ENCODE measurements around the gene MACO1.

The MACO1 gene

GRCh38 chr1:25523542-25523941, 92.8 kb downstream of the MACO1 start:
- H3K9ac ChIP-seq = no peak overlapping the region
- peaks cover 47% of the 10 kb centered on the region for H3K4me1 ChIP-seq
- H4K20me1 ChIP-seq = no peaks in the 10 kb centered on the region
- H3K9me3 ChIP-seq = no peaks in the 10 kb centered on the region
- H3K4me3 ChIP-seq = no peak overlapping the region
- no peak overlapping the region for H3K4me2 ChIP-seq
- no peaks in the 10 kb centered on the region for H3K36me3 ChIP-seq
- no peaks in the 10 kb centered on the region for H3K27me3 ChIP-seq
- no peak overlapping the region for H3K27ac ChIP-seq
- TF ChIP-seq Cebpa-rat (IDR thresholded peaks at IDR 0.05) = no peak

- Histone ChIP-seq H3K27me3 (no peaks in the 10 kb centered on the region), H3K4me2 (no peak overlapping the region), H3K9ac (no peak overlapping the region), H4K20me1 (no peaks in the 10 kb centered on the region), H3K36me3 (no peaks in the 10 kb centered on the region), H3K4me3 (no peak overlapping the region), H3K9me3 (no peaks in the 10 kb centered on the region), H3K27ac (no peak overlapping the region), H3K4me1 (peaks cover 53% of the 10 kb centered on the region)
- no peak for TF ChIP-seq Cebpa-rat (IDR thresholded peaks at IDR 0.05)
These were observed 94.1 kb downstream of the MACO1 start for GRCh38 chr1:25524568-25525360.

- Histone ChIP-seq H3K27me3 (no peaks in the 10 kb centered on the region), H3K4me3 (no peak overlapping the region), H4K20me1 (no peaks in the 10 kb centered on the region), H3K9me3 (no peaks in the 10 kb centered on the region), H3K36me3 (no peaks in the 10 kb centered on the region), H3K4me2 (no peak overlapping the region), H3K27ac (no peak overlapping the region), H3K9ac (no peak overlapping the region), H3K4me1 (peaks cover 52% of the 10 kb centered on the region)
- no peak for TF ChIP-seq Cebpa-rat (IDR thresholded peaks at IDR 0.05)
These were observed 94.6 kb downstream of the MACO1 start for GRCh38 chr1:25525361-25525688.

GRCh38 chr1:25526753-25527152, 96.1 kb downstream of the MACO1 start:
- H3K9me3 ChIP-seq = no peaks in the 10 kb centered on the region
- H3K27ac ChIP-seq = no peak overlapping the region
- H3K4me3 ChIP-seq = no peak overlapping the region
- no peak overlapping the region for H3K9ac ChIP-seq
- TF ChIP-seq Cebpa-rat (IDR thresholded peaks at IDR 0.05) = no peak
- H3K4me1 ChIP-seq = peaks cover 44% of the 10 kb centered on the region
- no peaks in the 10 kb centered on the region for H4K20me1 ChIP-seq
- H3K36me3 ChIP-seq = no peaks in the 10 kb centered on the region
- H3K4me2 ChIP-seq = no peak overlapping the region
- no peaks in the 10 kb centered on the region for H3K27me3 ChIP-seq

GRCh38 chr1:25527226-25527846, 96.6 kb downstream of the MACO1 start:
- Histone ChIP-seq H3K4me2 (no peak overlapping the region), H3K4me3 (no peak overlapping the region), H3K9ac (no peak overlapping the region), H3K27me3 (no peaks in the 10 kb centered on the region), H3K9me3 (no peaks in the 10 kb centered on the region), H3K36me3 (no peaks in the 10 kb centered on the region), H3K27ac (no peak overlapping the region), H4K20me1 (no peaks in the 10 kb centered on the region), H3K4me1 (peaks cover 38% of the 10 kb centered on the region)
- no peak for TF ChIP-seq Cebpa-rat (IDR thresholded peaks at IDR 0.05)

- Histone ChIP-seq H3K4me1 (peaks cover 31% of the 10 kb centered on the region), H3K4me2 (no peak overlapping the region), H4K20me1 (no peaks in the 10 kb centered on the region), H3K9me3 (no peaks in the 10 kb centered on the region), H3K27ac (no peak overlapping the region), H3K27me3 (no peaks in the 10 kb centered on the region), H3K36me3 (no peaks in the 10 kb centered on the region), H3K9ac (no peak overlapping the region), H3K4me3 (no peak overlapping the region)
- no peak for TF ChIP-seq Cebpa-rat (IDR thresholded peaks at IDR 0.05)
These were observed 97.4 kb downstream of the MACO1 start for GRCh38 chr1:25527946-25528595.

GRCh38 chr1:25528881-25529517, 98.3 kb downstream of the MACO1 start:
- no peak overlapping the region for H3K4me3 ChIP-seq
- H3K27ac ChIP-seq = no peak overlapping the region
- no peak overlapping the region for H3K9ac ChIP-seq
- TF ChIP-seq Cebpa-rat (IDR thresholded peaks at IDR 0.05) = no peak
- no peaks in the 10 kb centered on the region for H4K20me1 ChIP-seq
- H3K4me1 ChIP-seq = peaks cover 24% of the 10 kb centered on the region
- no peaks in the 10 kb centered on the region for H3K27me3 ChIP-seq
- no peaks in the 10 kb centered on the region for H3K36me3 ChIP-seq
- peak overlapping the region; percentile 81 for H3K4me2 ChIP-seq
- H3K9me3 ChIP-seq = no peaks in the 10 kb centered on the region

- Histone ChIP-seq H3K36me3 (no peaks in the 10 kb centered on the region), H3K9me3 (no peaks in the 10 kb centered on the region), H3K27me3 (no peaks in the 10 kb centered on the region), H4K20me1 (no peaks in the 10 kb centered on the region), H3K4me3 (no peak overlapping the region), H3K4me2 (peak overlapping the region; percentile 81), H3K4me1 (peaks cover 17% of the 10 kb centered on the region), H3K9ac (no peak overlapping the region), H3K27ac (no peak overlapping the region)
- no peak for TF ChIP-seq Cebpa-rat (IDR thresholded peaks at IDR 0.05)
These were observed 99.0 kb downstream of the MACO1 start for GRCh38 chr1:25529518-25530185.

- Histone ChIP-seq H3K4me3 (no peak overlapping the region), H3K9ac (no peak overlapping the region), H4K20me1 (no peaks in the 10 kb centered on the region), H3K4me1 (peaks cover 17% of the 10 kb centered on the region), H3K9me3 (no peaks in the 10 kb centered on the region), H3K27ac (no peak overlapping the region), H3K27me3 (no peaks in the 10 kb centered on the region), H3K4me2 (no peak overlapping the region), H3K36me3 (no peaks in the 10 kb centered on the region)
- TF ChIP-seq Cebpa-rat (IDR thresholded peaks at IDR 0.05) = no peak
These were observed 99.7 kb downstream of the MACO1 start for GRCh38 chr1:25530186-25531081.

Data from BLaER1 (cell line).